ENCODE measurements around the gene GID4.

The GID4 gene

GRCh38 chr17:18094409-18094807, 55.2 kb downstream of the GID4 start:
- DNase-seq (ENCODE audit: low read depth), result no peak
- H3K4me3 ChIP-seq (ENCODE audit: low read length), result no peak overlapping the region
- TF ChIP-seq CTCF (conservative IDR thresholded peaks at IDR 0.05; ENCODE audit: low read length), result no peak

GRCh38 chr17:18099516-18099915, 60.3 kb downstream of the GID4 start:
- TF ChIP-seq CTCF (conservative IDR thresholded peaks at IDR 0.05; ENCODE audit: low read length), result no peak
- H3K4me3 ChIP-seq (ENCODE audit: low read length), result no peak overlapping the region

GRCh38 chr17:18100616-18101015, 61.4 kb downstream of the GID4 start:
- TF ChIP-seq CTCF (conservative IDR thresholded peaks at IDR 0.05; ENCODE audit: low read length), result no peak
- no peak for DNase-seq (ENCODE audit: low read depth)
- no peak overlapping the region for H3K4me3 ChIP-seq (ENCODE audit: low read length)

More at GRCh38 chr17:18099516-18099915, 60.3 kb downstream of the GID4 start:
- no peak for DNase-seq (ENCODE audit: low read depth)

GRCh38 chr17:18101828-18102227, 62.6 kb downstream of the GID4 start:
- no peak for DNase-seq (ENCODE audit: low read depth)
- TF ChIP-seq CTCF (conservative IDR thresholded peaks at IDR 0.05; ENCODE audit: low read length), result no peak
- H3K4me3 ChIP-seq (ENCODE audit: low read length), result no peak overlapping the region

GRCh38 chr17:18102640-18103039, 63.4 kb downstream of the GID4 start:
- no peak for DNase-seq (ENCODE audit: low read depth)
- TF ChIP-seq CTCF (conservative IDR thresholded peaks at IDR 0.05; ENCODE audit: low read length), result no peak
- H3K4me3 ChIP-seq (ENCODE audit: low read length), result no peak overlapping the region

GRCh38 chr17:18105027-18105426, 65.8 kb downstream of the GID4 start:
- TF ChIP-seq CTCF (conservative IDR thresholded peaks at IDR 0.05; ENCODE audit: low read length), result no peak
- DNase-seq (ENCODE audit: low read depth), result no peak
- H3K4me3 ChIP-seq (ENCODE audit: low read length), result no peak overlapping the region

GRCh38 chr17:18105595-18105994, 66.4 kb downstream of the GID4 start:
- DNase-seq (ENCODE audit: low read depth), result no peak
- no peak for TF ChIP-seq CTCF (conservative IDR thresholded peaks at IDR 0.05; ENCODE audit: low read length)
- no peak overlapping the region for H3K4me3 ChIP-seq (ENCODE audit: low read length)

Data from AG10803 (cell line).